Glomerular endothelial cell (primary cell): ENCODE data around the gene MYBBP1A. TPM values are rescaled to one million over a fixed set of nuclear protein-coding genes. Genes with fewer than 3 reads are reported as not detected.

ENCODE experiments used
- DNase-seq: peaks from one replicate; pipeline ENCODE4 v3.0.0-alpha.2; 2011; ENCODE audit warnings: low read depth, low spot score; ENCODE audit errors: extremely low read depth
- total RNA-seq: library from RNA; depleted of rRNA; stranded (reverse); fragments of >200 nt; gene quantifications from 2 replicates; pipeline ENCODE4 v1.2.3, GENCODE V29; 2015

Gene MYBBP1A
- total RNA-seq, 1 donor from 2014 or later, result 84.7 TPM

DNA sequence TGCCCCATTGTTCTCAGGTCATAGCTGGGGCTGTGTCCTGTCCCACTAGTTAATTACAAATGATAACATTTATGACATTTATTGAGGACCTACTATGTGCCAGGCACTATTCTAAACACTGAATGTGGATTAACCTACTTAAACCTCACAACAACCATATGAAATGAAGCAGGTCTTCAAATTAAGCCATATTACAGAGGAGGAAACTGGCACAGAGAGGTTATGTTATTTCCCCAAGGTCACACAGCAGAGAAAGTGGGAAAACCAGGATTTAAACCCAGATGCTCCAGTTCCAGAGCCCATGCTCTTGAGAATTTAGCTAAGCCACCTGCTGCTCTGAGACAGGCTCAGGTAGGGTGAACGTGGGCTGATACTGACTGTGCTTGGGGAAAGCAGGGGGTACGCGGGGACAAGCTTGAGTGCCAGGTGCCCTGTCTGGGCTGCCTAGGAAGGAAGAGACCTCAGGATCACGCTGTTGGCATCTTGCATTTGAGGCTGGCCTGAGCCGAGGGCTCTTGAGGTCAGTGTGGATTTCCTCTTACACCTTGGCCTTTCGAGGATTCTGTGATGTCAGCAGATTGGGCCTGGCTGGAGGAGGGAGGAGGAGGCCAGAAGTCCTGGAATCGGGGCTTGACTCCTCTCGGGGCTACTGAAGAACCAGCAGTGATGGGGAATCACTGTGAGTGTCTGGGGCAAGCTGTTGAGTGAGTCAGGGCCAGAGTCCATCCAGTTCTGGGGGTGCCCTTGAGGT lies 47.6 kb downstream of the MYBBP1A start:
- DNase-seq, result no peak

DNA sequence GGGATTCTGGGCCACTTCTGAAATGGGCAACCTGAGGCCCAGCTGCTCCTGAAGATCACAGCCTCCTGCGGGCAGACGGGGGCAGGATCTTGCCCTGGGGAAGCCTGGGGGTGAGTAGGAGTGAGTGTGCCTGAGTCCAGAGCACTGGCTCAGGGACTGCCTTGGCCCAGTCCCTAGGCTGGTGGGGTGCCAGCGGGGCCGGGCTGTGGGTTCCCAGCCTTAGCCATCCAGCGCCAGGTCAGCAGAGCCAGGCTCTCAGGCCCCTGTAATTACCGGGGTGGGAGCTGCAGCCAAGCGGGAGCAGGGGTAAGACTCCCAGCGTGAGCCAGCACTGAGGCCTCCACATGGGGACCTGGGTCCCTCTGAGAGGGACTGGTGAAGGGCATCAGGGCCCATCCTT lies 48.3 kb downstream of the MYBBP1A start:
- DNase-seq, result no peak

DNA sequence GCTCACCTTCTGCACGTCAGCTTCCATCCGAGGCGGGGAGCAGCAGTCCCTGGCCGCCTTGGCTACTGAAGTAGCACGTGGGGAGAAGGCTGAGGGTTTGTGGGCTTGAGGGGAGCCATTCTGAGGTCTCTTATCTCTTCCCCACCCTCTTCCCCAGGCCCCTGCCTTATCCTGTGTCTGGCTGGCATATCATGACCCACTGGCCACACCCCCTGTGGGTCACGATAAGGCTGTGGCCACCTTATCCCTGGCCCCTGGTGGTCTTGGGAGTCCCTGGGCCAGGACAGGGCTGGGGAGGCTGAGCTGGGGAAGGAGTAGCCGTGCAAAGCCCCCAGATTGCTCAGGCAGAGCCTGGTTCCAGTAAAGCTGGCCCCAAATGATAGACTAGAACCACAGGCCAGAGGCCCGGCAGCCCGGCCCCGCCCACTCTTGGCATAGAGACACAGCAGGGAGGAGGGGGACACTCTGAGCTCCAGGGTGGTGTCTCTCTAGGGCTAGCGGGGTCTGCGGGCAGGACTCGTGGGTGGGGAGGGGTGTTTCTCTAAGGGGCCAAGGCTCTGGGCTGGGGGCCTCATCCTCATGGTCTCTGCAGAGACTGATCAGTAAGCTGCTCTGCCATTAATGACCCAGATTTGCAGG lies 48.9 kb downstream of the MYBBP1A start:
- DNase-seq, result no peak

DNA sequence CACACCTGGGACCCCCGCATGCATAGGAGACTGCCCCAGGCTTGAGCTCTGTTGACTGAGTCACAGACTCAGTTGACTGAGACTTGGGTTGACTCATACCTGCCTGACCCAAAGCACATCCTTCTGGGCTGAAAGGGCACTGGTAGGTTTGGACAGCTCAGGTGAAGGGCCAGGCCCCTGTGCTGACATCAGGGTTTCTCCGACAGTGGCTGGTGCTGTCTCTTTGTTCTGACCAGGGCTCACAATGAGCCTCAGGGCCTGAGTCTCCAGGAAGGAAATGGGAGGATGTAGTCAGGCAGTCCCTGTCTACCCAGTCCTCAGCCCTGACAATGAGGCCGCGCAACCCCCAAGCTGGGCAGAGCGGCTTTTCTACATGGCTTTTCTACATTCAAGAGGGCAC lies 50.0 kb downstream of the MYBBP1A start:
- DNase-seq, result no peak

DNA sequence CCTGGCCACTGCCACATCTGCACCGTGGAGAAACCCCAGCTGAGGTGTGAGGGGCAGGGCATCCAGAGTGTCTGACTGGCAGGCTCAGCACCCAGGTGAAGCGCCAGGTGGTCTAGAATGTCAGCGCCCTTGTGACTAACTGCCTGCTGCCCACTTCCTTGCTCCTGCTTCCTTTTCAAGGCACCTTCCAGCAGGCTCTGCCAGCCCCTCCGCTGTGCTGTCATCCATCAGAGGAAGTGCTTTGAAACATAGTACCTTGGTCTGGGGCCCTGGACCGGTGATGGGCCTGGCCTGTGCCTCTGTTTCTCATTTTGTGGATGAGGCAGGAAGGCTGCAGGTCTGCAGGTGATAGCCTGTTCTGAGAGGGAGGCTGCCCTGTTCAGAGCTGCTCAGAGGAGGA lies 51.0 kb downstream of the MYBBP1A start:
- no peak for DNase-seq

DNA sequence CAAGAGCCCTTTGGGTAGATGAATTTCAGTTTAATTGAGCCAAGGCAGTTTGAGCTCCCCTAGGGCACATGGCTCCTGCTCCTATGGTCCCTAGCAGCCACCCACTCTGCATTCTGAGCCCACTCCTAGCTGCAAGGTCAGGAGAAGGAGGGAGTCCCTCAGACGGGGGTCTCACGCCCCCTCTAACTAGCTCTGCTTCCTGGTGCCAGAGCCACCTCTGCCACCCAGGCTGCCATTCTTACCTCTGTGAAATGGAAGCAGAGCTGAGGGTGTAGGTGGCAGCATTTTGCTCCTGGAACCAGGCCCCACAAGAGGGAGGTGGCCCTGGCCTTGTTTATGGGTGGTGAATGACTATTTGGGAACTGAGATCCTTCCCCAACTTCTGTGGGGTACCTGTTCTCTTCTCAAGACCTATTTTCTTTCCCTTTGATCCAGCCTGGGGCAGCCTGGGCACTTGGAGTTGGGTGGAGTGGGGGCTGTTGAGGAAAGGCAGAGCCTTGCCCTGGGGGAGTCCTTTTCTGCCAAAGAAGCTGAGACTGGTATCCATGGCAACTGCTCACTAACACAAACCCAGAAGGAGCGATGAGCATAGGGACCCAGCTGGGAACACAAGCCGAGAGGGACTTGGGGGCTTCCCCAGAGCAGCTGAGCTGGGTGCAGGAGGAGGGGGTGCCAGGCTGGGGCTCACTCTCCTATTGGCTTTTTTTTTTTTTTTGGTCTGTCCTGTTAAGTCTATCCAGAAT lies 51.7 kb downstream of the MYBBP1A start:
- DNase-seq, result no peak

DNA sequence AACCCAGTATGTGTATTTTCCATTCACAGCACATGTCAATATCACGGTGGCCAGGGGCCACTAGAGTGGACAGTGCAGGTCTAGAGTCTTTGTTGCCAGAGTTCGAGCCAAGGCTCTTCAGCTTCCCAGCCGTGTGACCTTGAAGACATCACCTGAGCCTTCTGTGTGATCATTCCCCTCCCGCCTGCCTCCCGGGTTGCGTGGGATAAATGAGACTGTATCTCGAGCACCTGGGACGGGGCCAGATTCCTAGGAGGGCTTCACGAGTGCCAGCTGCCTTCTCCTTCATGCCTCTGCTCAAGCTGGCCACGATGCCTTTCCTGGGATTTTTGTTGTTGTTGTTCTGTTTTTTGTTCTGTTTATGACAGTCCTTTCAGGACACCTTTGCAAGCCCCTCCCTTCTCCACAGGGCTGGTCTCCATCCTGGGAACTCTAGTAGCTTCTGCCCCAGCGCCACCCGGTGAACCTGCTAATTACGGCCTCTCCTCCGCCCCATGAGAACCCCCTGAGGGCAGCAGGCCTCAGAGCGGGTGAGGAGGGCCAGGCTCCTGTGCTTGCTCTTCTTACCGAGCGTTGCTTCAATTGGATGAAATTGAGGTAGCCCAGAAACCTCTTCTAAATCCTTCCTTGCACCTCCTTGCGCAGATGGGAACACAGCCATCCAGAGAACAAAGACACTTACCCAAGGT lies 52.6 kb downstream of the MYBBP1A start:
- DNase-seq, result no peak

DNA sequence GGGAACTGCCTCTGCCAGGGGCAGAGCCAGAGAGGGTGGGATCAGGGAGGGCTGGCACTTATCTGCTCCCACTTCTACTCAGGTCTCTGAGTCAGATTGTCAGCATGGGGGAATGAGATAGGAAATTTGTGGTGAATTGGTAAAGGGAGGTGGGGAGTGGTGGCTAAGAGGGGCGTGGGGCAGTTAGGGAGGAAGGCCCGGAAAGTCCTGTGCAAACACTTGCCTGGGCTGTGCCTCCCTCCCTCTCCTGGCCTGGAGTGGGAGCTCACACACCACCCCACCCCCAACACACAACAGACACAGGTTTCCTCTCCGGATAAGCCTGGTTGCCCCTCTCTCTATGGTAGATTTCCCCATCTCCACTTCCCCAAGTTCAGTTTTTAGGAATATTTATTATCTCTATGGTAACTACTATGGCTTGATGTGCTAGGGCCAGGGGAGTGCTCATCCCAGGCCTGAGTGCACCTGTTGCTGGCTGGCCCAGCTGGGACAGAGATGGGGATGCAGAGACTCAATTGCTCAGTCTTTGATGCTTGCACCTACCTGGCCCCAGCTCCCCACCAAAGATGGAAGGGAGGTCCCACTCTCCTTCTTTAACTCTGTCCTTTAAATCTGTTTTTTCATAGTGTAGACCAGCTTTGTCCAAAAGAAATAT lies 53.8 kb downstream of the MYBBP1A start:
- no peak for DNase-seq

DNA sequence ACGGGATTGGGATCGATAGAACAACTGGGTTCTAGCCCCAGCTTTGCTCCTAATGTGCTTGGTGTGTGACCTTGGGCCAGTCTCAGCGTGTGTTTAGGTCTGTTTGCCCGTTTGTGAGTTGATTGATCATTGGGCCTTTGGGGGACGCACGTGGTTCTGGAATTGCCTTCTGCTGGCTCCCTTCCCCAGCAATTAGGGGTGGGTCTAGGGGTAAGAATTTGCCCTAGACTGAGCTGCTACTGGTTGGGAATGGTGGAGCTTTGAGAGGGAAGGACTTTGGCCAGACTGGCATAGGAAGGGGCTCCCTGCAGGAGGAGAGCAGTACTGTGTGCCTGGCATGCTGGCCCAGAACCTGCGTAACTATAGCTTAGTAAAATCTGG lies 55.0 kb downstream of the MYBBP1A start:
- DNase-seq, result no peak

DNA sequence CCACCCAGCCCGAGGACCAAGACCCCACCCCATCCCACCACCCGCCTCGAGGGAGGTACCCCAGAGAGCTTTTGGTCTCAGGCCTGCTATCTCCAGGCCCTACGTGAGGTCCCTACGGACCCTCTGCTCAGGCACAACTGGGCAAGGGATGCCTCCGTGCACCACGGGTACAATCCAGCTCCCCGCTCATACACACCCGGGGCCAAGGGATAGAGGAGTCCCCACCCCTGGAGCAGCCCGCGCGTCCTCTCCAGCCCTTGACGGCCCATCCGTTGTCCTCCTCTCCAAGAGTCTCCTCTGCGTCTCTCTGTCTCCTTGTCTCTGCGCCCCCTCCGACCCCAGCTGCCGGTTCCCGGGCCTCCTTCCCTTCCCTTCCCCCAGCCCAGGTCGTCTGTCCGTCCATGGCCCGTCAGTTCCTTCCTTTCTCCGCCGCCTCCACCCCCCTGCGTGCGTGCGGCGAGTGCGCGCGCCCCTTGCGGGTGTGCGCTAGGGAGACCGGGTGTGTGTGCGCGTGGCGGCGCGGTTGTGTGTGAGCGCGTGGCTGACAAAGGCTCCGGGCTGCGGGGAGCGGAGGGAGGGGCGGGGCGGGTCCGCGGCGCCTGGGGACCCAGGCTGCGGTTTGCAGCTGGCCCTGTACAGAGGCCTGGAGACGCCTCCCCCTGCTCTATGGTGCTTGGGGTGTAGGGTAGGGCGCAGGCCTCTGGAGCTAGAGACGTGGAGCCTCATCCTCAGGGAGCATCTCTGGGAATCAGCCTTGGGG lies 55.6 kb downstream of the MYBBP1A start:
- DNase-seq, result no peak

DNA sequence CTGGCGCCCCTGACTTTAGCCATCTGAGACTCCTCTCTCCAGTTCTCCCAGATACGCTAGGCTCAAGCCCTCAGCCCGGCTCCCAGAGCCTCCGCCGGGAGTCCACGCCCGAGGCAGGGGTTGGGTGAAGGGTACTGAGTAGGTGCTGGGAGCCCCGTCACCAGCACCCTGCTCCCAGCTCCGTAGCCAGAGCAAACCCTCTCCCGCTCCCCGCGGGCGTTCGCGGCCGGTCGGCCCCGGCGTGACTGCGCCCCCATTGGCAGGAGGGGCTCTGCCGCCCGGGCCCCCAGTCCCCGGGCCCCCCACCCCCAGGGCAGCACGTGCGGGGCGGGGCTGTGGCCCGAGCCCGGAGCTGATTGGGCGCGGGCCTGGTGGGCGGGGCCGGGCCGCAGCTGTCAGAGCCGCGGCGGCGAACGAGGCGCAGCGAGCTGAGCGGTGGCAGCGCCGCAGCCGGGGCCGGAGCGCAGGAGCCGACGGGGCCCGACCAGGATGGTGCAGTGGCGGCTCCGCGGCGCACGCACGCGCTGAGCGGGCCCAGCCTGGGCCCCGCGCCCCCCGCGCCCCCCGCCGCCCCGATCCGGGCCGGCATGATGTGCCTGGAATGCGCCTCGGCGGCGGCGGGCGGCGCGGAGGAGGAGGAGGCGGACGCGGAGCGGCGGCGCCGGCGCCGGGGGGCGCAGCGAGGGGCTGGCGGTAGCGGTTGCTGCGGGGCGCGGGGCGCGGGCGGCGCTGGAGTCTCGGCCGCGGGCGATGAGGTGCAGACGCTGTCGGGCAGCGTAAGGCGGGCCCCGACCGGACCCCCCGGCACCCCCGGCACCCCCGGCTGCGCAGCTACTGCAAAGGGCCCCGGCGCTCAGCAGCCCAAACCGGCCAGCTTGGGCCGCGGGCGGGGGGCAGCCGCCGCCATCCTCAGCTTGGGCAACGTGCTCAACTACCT lies 56.5 kb downstream of the MYBBP1A start, which contains the start of gene SPNS2:
SPNS2 (plus strand) TSS at position 421 of the 937 bp plus-strand sequence; CDS start at position 588, 167 bp downstream.
- DNase-seq, result no peak

DNA sequence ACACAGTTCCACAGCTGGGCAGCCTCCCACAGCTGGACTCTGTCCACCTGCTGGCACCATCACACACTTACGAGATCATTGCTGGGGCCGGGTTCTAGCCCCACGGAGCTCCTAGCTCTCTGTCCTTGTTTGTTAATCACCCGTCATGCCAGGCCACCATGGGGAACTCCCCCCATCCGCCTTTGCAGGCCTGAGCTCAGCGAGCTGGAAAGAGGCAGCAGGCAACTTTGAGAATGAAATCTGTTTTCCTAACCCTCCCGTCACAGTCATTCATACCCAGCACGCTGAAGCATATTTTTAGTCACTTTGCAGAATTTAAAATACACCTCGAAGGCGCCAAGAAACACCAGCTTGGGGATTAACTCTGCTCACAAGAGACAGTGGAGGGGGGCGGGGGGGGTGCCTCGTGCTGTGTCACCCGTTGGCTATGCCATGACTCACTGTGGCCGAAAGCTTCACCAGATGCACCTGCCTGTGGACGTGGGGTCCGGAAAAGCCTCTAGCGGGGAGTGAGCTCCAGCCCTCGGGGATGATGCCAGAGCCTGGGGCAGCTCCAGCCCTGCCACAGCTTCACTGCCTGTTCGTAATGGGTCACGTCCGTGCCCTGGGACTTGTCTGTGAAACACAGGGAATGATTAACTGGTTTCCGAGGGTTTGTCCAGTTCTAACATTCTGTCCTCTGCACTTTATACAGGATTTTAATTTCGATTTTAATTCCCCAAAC lies 57.9 kb downstream of the MYBBP1A start:
- DNase-seq, result no peak

DNA sequence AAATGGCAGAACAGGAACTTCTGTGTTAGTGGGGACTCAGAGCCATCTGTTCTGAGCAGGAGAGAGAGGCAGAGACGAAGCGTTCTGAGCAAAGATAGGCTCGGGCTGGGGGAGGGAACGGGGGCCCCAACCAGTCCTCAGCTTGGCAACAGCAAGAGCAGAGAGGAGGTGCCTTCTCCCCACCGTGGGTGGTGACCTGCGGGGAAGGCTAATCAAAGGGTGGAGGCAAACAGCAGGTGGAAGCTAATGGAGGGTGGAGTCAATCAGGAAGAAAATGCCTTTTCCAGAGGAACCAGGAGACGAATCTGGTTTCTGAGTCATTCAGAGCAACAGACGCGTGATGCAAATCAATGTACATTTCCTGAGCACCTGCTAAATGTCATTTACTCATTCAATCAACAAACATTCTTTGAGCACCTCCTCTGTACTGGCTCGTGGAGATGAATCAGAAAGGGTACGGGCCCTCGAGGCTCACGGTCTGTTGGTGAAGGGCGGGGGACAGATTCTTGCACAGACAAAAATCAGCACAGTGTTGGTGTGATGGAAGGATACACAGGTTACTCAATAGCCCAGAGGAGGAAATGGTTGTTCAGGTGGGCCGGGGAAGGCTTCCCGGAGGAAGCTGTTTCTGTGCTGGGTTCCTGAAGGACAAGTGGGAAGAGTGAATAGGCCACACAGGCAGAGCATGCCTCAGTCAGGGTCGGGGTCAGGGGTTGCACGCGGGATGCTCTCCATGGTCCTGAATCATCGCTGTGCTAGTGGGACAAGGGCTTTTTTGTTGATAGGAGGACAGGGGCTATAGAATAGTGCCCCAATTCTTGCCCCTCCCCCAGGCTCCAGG lies 62.2 kb downstream of the MYBBP1A start:
- DNase-seq, result no peak

DNA sequence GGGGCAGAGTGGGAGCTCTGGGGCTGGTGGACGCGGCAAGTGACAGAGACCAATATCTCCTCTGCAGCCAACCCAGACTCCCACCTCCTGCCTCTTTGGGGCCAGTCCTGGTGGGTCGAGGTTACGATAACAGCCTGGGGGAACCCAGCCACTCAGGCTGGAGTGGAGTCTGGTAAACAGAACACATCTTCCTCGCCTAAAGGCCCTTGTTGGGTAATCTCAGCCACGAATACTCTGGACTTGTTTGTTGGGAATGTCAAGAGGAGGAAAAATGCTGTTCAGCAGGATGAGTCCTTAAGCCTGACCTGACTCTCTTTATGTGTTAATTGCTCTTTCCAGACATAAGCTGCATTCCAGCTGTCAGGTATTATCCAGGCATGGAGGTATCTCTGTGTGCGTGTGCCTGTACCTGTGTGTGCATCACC lies 64.5 kb downstream of the MYBBP1A start:
- DNase-seq, result no peak

DNA sequence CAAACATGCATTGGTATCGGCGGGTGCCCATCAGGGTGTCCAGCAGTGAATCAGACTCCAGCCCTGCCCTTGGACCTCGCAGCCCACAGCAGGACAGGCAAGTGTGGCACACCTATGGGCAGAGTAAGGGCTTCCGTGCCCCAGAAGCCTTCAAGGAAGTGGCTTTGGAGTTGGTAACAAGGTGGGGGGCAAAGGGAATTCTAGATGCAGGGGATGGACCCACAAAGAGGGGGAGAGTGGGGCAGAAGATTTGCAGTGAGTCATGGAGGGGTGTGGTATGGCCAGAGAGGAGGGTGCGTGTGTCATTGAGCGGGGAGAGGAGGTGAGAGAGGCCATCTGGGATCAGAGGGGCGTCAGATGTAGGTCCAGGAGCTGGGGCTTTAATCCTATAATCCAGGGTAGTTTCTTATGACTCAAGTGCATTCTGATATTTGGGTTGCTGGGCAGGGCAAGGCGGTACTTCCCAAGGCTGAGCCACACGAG lies 65.0 kb downstream of the MYBBP1A start:
- DNase-seq, result no peak

DNA sequence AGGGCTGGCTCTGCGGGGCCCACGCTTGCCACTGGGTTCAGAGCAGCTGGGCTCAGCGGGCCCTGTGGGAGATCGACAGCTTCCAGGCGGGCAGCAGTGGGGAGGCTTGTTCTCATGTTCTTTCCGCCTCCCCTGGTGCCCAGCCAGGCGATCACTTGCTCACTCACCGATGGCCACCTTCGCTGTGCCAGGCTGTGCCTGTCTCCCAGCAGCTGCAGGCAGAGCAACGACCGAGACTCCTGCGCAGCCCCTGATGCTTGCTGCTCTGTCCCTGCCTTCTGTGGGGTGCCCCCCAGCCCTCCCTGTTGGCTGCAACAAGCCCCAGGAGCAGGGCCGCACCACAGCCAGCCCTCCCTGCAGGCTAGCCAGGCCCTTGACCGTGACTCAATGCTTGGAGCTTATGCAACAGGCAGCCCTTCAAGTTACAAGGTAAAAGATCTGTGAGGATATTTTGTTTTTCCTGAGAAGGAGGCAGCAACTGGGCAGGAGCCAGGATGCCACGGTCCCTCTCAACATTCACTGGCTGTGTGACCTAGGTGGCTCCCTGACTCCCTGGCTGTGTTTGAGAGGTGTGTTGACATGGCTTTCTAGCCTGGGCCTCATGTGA lies 66.1 kb downstream of the MYBBP1A start:
- no peak for DNase-seq
